DMS79 treated with DMSO at 0.1 percent for 48 hours (cell line): ENCODE data around the gene GIMAP6.
"Not testable (repeated sequence)": the region's sequence is repeated elsewhere in the genome, so short reads cannot be mapped to it uniquely, and the experiment has no call there.

Experiments used
- DNase-seq: peaks from one replicate; lab custom pipeline; 2025; lab: John Stamatoyannopoulos, UW

GIMAP6 gene

GRCh38 chr7:150645259-150646020 is 13.3 kb upstream of the GIMAP6 start:
- no peak for DNase-seq

- DNase-seq: no peak
Observed at GRCh38 chr7:150642926-150643325, 10.7 kb upstream of the GIMAP6 start.

- DNase-seq: no peak
Observed at GRCh38 chr7:150641854-150642253, 9.7 kb upstream of the GIMAP6 start.

DNA sequence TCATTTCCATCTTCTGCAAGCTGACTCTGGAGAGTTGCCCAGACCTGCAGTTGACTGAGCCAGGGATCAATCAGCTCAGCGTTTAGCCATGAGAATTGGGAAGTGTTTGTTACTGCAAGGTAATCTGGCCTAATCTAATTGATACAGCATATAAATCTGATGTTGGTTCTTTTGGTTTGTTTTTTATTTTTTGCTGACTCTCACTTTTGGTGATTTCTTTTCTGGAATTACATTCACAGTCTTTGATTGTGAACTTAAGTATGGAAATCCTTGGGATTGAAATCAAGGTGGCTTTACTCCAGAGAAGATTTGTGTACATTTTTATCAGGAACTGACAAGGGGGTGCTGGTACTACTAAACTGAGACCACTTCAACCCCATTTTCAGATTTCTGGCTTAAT is 1.7 kb upstream of the GIMAP6 start:
- no peak for DNase-seq

DNA sequence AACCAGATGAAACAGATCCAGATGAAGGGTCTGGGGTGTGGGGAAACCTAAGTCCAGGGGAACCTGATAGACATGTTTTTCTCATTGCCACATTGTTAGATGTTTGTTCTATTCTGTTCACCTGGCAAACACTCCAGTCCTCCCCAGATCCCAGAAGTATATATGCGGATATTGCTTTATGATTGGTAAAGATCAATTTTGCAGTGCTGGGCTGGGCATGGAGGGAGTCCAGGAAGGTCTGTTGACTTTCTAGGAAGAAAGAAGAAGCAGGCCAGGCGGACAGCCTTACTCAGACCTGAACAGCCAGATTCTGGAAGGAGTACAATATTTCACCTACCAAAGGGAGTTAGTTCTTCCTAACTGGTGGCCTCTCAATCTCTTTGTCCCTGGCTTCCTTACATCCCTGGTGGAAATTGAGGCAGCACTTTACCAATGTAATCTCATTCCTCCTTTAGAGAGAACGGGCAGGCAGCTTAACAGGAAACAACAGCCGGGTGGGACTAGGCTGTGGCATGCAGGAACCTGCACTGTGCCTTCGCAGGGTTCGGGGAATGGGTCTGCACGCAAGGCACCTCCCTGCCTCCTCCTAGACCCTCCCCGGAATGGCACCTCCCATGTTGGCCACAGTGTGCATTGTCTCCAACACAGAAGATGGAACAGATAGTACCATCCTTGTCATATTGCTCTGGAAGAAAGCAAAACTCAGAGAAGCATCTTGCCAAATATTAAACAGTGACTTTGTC is 930 bp downstream of the GIMAP6 start:
- no peak for DNase-seq

- no peak for DNase-seq
Observed at GRCh38 chr7:150629347-150629746, 2.8 kb downstream of the GIMAP6 start.

GRCh38 chr7:150627959-150628358 is 4.2 kb downstream of the GIMAP6 start:
- DNase-seq: no peak

GRCh38 chr7:150626696-150627095 is 5.5 kb downstream of the GIMAP6 start:
- no peak for DNase-seq

GRCh38 chr7:150621376-150621775 is 10.8 kb downstream of the GIMAP6 start:
- DNase-seq: no peak

DNA sequence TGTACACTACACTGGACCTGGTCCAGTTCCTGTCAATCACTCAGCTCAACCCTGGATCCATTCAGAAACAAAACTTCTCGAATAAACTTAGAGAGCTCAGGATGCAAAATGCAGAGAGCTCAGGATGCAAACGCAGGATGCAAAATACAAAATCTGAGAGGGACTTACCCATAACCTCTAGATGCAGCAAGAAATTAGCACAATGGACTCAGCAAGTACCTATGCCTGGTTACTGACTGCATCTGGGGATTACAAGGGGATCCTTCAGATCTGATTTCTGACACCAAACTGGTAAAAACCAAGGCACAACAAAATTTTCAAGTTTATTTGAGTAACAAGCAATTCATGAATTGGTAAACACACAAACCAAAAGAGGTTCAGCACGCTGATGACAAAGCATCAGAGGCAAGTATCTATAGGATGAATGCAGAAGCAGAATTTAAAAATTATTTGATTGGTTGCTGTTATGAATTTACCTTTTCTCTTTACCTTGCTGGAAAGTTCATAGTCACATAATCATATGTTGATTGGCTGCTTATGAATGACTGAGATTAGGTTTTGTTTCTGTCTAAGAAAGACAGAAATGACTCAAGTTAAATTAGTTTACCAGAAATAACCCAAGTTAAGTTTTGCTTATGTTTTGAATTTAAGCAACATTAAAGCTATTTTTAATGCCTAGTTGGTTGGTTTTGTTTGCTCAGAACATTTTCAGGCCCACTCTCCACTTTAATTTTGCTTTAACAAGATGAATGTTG is 11.4 kb downstream of the GIMAP6 start:
- no peak for DNase-seq

GRCh38 chr7:150620061-150620460 is 12.1 kb downstream of the GIMAP6 start:
- DNase-seq: no peak

DNA sequence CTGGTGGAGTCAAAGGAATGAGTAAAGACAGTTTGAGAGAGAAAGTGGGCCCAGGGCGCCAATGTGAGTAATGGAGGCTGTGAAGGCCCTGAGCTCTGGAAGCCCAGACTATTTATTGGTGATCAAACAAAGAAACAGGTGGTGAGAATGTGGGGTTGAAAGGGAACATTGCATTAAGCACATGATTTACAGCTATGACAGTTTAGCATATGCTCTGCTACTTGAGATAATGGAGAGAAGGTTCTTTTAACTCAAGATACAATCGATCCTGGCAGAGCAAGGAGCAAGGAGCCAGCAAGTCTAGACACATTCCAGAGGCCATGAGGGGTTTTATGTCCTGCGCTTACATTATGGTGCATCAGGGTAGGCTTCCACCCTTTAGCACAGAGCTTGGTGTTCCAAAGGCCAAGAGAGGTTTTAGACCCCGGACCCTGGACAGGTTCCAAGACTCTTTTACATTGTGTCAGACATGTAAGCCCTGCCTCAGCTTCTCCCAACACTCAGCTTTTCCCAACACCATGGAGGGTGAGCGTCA is 16.9 kb downstream of the GIMAP6 start:
- DNase-seq: not testable (repeated sequence)

- not testable (repeated sequence) for DNase-seq
Observed at GRCh38 chr7:150614426-150614825, 17.8 kb downstream of the GIMAP6 start.

- no peak for DNase-seq
Observed at GRCh38 chr7:150613880-150614279, 18.3 kb downstream of the GIMAP6 start.

GRCh38 chr7:150612925-150613324 is 19.3 kb downstream of the GIMAP6 start:
- DNase-seq: no peak

- no peak for DNase-seq
Observed at GRCh38 chr7:150610233-150610632, 22.0 kb downstream of the GIMAP6 start.

DNA sequence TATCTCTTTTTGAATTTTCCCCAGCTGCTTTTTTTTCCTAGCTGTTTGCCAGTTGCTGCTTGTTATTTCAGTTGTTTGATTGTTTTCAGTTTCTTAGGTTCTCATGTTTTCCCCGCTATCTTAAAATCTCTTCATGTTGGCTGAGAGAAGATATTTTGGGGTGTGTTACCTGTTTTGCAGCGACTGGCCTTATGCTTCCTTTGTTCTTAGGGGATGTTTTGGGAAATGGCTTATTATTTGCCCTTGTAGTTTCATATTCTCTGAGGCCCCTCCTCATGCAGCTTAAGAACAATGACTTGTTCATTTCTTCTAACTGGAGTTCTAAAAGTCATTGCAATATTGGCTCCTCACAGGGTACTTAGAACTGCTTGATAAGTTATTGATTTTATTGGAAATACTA is 28.6 kb downstream of the GIMAP6 start:
- DNase-seq: not testable (repeated sequence)

DNA sequence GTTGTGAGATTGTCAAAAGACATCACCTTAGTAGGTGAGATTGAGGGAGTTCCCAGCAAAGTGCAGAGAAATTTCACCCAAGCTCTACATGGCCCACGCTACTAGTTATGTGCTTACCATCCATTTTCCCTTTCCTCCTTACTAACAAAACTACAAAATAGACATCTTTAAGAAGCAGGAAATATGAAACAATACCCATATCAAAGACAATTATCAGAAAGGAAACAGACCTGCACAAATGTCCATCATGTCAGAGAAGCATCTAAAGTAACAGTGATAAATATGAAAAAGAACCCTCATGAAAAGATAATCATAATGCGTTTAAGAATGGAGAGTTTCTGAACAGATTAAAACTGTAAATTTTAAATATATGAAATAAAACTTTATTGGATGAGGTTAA is 36.8 kb downstream of the GIMAP6 start:
- no peak for DNase-seq

DNA sequence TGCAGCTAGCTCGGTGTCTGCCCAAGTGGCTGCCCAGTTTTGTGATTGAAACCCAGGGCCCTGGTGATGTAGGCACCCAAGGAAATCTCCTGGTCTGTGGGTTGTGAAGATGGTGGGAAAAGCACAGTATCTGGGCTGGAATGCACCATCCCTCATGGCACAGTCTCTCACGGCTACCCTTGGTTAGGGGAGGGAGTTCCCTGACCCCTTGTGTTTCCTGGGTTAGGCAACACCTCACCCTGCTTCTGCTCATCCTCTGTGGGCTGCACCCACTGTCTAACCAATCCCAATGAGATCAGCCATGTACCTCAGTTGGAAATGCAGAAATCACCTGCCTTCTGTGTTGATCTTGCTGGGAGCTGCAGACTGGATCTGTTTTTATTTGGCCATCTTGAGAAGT is 37.4 kb downstream of the GIMAP6 start:
- no peak for DNase-seq

DNA sequence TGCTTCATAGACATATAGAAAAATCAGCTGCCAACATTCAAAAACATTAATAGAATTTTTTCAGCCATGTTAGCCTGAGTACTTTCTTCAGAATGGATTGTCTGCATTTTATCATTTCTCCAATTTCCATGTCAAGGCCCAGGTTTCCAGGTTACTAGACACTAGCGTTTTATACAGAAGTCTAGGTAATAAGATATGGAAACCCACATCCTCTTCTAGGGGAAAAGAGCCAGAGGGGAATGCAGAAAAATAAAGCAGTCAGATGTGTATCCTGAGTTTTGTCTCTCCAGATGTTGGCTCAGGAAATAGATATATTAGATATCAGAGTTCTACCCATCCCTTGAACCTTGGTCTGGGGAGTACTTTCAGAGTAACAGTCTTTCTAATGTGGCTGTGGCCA is 44.6 kb downstream of the GIMAP6 start:
- DNase-seq: no peak

GRCh38 chr7:150586785-150587152 is 45.4 kb downstream of the GIMAP6 start:
- no peak for DNase-seq

- DNase-seq: no peak
Observed at GRCh38 chr7:150586068-150586784, 46.0 kb downstream of the GIMAP6 start.
